Ovary (tissue), 3 donors: ENCODE measurements around the gene UBL7.

Experiments
- EP300 ChIP-seq: sonication (generic); formaldehyde crosslinking; IDR thresholded peaks from one replicate; pipeline ENCODE4 v1.6.1; 2017; ENCODE audit warnings: antibody characterized with exemption
- POLR2A ChIP-seq: fragments of 450-650 bp; IDR thresholded peaks from one replicate; pipeline ENCODE4 v1.6.1; 2017; ENCODE audit warnings: antibody characterized with exemption, mild to moderate bottlenecking, moderate library complexity
- TF ChIP-seq, protein P1 (sequence below), 3 donors: fragments of 450-650 bp in 2 of 3; fragments of 200-600 bp in 1 of 3; IDR thresholded peaks; one replicate each; pipeline versions ENCODE4 v1.5.1 to v1.8.0; 2016 to 2022; ENCODE audit warnings: antibody characterized with exemption in 3 of 3, mild to moderate bottlenecking in 1 of 3
- donor health status: DM: no; HTN: no; CAD: no.

DNA sequence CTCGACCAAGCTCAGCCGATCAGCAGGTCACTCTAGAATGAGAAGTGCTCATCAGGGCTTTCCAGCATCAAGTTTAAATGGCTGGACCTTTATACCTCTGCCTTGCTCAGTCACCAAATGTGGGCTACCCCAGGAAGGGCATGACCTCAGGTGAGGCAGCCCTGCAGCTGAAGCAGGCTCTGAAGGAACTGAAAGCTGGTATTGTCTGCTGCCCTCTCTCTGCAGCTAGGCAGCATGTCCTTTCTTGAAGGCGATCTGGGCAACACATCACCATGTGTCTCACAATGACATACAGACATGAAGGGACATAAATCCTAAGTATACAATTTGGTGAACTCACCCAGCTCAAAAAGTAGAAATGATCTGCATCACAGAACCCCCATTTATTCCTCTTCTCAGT is 41.3 kb upstream of the UBL7 start:
- TF ChIP-seq, protein P1, sequence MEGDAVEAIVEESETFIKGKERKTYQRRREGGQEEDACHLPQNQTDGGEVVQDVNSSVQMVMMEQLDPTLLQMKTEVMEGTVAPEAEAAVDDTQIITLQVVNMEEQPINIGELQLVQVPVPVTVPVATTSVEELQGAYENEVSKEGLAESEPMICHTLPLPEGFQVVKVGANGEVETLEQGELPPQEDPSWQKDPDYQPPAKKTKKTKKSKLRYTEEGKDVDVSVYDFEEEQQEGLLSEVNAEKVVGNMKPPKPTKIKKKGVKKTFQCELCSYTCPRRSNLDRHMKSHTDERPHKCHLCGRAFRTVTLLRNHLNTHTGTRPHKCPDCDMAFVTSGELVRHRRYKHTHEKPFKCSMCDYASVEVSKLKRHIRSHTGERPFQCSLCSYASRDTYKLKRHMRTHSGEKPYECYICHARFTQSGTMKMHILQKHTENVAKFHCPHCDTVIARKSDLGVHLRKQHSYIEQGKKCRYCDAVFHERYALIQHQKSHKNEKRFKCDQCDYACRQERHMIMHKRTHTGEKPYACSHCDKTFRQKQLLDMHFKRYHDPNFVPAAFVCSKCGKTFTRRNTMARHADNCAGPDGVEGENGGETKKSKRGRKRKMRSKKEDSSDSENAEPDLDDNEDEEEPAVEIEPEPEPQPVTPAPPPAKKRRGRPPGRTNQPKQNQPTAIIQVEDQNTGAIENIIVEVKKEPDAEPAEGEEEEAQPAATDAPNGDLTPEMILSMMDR (IDR thresholded peaks at IDR 0.05) = no peak
- TF ChIP-seq POLR2A = no peak
- no peak for TF ChIP-seq EP300
